ENCODE results near the gene CTSG. TPM values are rescaled to one million over a fixed set of nuclear protein-coding genes. Genes with fewer than 3 reads are reported as not detected.
"Not testable (repeated sequence)": the region's sequence is repeated elsewhere in the genome, so short reads cannot be mapped to it uniquely, and the experiment has no call there.

CTSG gene
- total RNA-seq, 2 donors from 2014 or later, result not detected

DNA sequence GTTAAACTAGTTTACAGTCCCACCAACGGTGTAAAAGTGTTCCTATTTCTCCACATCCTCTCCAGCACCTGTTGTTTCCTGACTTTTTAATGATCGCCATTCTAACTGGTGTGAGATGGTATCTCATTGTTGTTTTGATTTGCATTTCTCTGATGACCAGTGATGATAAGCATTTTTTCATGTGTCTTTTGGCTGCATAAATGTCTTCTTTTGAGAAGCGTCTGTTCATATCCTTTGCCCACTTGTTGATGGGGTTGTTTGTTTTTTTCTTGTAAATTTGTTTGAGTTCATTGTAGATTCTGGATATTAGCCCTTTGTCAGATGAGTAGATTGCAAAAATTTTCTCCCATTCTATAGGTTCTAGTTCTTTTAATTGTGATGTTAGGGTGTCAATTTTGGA lies 8.4 kb upstream of the CTSG start:
- not testable (repeated sequence) for H3K9me3 ChIP-seq (ENCODE audit: control insufficient read depth, low read length, poor library complexity, severe bottlenecking); DNase-seq; H3K4me1 Mint-ChIP-seq; H3K4me3 Mint-ChIP-seq; H3K36me3 Mint-ChIP-seq (ENCODE audit: low read depth); H3K27me3 Mint-ChIP-seq; ATAC-seq; H3K27ac Mint-ChIP-seq

DNA sequence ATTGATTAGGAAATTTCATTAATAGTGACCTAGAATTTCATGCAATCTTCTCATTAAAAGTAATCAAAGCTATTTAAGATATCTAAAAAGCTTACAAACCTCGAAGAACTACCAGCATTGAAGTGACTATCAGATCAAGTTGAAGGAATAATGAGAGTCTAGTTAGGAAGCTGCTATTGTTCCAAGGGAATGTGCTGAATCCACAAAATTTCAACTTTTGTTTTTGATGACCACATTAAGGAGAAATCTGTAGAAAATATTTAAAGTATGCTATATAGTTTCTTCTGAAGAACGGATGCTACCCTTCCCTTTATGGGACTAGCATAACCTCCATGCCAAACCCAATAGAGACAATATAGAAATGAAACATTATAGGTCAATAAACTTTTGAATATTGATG lies 2.5 kb upstream of the CTSG start:
- DNase-seq, result no peak
- Mint-ChIP-seq H3K27me3 (peaks cover 5% of the 10 kb centered on the region), H3K27ac (no peak overlapping the region), H3K4me1 (peaks cover 4% of the 10 kb centered on the region), H3K36me3 (ENCODE audit: low read depth) (no peaks in the 10 kb centered on the region), H3K4me3 (no peak overlapping the region)
- no peaks in the 10 kb centered on the region for H3K9me3 ChIP-seq (ENCODE audit: control insufficient read depth, low read length, poor library complexity, severe bottlenecking)
- ATAC-seq, result no peak

DNA sequence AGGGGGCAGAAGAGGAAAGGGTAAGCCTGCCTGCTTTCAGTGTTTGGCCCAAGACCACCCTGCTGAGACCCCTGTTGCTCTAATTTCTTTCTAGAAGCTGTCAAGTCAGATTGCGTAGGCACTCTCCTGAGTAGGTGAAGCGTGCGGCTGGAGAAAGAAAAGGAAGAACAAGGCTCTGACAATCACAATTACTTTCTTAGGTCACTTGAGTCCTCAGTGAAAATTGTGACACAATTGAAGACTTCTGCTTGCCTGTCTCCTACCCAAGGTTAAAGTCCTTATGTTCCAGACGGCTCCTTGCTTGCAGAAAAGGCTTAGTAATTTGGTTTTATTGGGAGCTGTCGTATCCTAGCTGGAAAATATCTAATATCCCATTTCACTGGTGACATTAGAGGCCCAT lies 721 bp upstream of the CTSG start:
- Mint-ChIP-seq H3K36me3 (ENCODE audit: low read depth) (no peaks in the 10 kb centered on the region), H3K4me1 (peaks cover 4% of the 10 kb centered on the region), H3K4me3 (no peak overlapping the region), H3K27ac (no peak overlapping the region), H3K27me3 (peaks cover 9% of the 10 kb centered on the region)
- H3K9me3 ChIP-seq (ENCODE audit: control insufficient read depth, low read length, poor library complexity, severe bottlenecking), result no peaks in the 10 kb centered on the region
- no peak for ATAC-seq
- no peak for DNase-seq

DNA sequence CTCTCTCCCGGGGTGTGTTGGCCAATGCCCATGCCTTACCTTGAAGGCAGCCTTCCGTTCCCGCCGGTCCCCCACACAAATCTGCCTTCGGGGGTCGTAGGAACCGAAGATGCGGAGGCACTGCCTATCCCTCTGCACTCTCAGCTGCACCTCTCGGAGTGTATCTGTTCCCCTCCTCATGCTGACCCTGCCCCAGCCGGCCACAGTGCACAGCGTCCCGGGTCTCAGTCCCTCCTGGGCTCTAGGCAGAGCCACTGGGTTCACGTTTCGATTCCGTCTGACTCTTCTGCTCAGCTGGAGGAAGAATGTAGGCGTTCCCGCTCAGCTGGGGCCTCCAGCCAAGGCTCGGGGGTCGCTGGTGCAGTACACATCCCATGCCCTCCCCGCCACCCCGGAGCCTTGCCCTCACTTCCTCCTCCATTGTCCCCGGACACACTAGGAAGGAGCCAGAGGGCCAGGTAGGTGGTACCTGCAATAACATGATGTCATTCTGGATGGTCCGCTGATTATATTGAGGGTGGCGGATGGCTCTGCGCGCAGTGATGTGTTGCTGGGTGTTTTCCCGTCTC lies 1.8 kb downstream of the CTSG start:
- peaks cover 14% of the 10 kb centered on the region for H3K27me3 Mint-ChIP-seq
- no peak overlapping the region for H3K4me3 Mint-ChIP-seq
- DNase-seq, result no peak
- no peaks in the 10 kb centered on the region for H3K36me3 Mint-ChIP-seq (ENCODE audit: low read depth)
- ATAC-seq, result no peak
- H3K27ac Mint-ChIP-seq, result no peak overlapping the region
- H3K4me1 Mint-ChIP-seq, result peaks cover 4% of the 10 kb centered on the region
- H3K9me3 ChIP-seq (ENCODE audit: control insufficient read depth, low read length, poor library complexity, severe bottlenecking), result no peaks in the 10 kb centered on the region

GRCh38 chr14:24566318-24566717 lies 9.7 kb downstream of the CTSG start:
- no peaks in the 10 kb centered on the region for H3K9me3 ChIP-seq (ENCODE audit: control insufficient read depth, low read length, poor library complexity, severe bottlenecking)
- Mint-ChIP-seq H3K4me3 (no peak overlapping the region), H3K36me3 (ENCODE audit: low read depth) (no peaks in the 10 kb centered on the region), H3K27me3 (peaks cover 4% of the 10 kb centered on the region), H3K4me1 (no peaks in the 10 kb centered on the region), H3K27ac (no peak overlapping the region)
- DNase-seq, result no peak
- ATAC-seq, result no peak

DNA sequence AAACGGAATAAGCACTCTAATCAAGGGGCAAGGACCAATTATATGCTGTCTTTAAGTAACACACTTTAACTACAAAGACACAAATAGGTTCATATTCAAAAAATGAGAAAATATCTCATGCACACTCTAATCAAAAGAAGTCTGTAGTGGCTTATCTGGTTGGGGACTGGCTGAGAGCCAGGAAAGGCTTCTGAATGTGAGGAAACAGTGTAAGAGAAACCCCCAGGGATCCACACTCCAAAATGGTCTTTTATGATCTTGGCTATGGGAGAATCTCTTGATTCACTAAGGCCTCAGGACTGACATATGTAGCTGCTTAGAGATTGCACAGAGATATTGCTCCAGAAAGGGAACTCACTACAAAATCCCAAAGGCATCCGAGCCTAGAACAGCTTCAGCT lies 10.3 kb downstream of the CTSG start:
- ATAC-seq (no peak), DNase-seq (no peak)
- Mint-ChIP-seq H3K36me3 (ENCODE audit: low read depth) (no peaks in the 10 kb centered on the region), H3K4me1 (no peaks in the 10 kb centered on the region), H3K4me3 (no peak overlapping the region), H3K27ac (no peak overlapping the region), H3K27me3 (no peaks in the 10 kb centered on the region)
- H3K9me3 ChIP-seq (ENCODE audit: control insufficient read depth, low read length, poor library complexity, severe bottlenecking), result no peaks in the 10 kb centered on the region

DNA sequence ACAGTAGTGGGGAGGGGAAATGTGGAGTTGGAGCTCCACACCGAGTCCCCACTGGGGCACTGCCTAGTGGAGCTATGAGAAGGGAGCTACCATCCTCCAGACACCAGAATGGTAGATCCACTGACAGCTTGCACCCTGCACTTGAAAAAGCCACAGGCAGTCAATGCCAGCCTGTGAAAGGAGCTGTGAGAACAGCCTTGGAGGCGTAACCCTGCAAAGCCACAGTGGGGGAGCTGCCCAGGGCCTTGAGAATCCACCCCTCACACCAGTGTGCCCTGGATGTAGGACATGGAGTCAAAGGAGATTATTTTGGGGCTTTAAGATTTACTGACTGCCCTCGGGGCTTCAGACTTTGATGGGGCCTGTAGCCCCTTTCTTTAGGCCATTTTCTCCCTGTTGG lies 12.5 kb downstream of the CTSG start:
- H3K36me3 Mint-ChIP-seq (ENCODE audit: low read depth), result no peaks in the 10 kb centered on the region
- no peak for ATAC-seq
- H3K4me1 Mint-ChIP-seq, result no peaks in the 10 kb centered on the region
- H3K27me3 Mint-ChIP-seq, result peaks cover 6% of the 10 kb centered on the region
- H3K9me3 ChIP-seq (ENCODE audit: control insufficient read depth, low read length, poor library complexity, severe bottlenecking), result no peaks in the 10 kb centered on the region
- H3K27ac Mint-ChIP-seq, result no peak overlapping the region
- no peak overlapping the region for H3K4me3 Mint-ChIP-seq
- no peak for DNase-seq

GRCh38 chr14:24556756-24557155 lies 19.3 kb downstream of the CTSG start:
- ATAC-seq (no peak), DNase-seq (no peak)
- H3K27ac Mint-ChIP-seq, result no peak overlapping the region
- peaks cover 18% of the 10 kb centered on the region for H3K27me3 Mint-ChIP-seq
- no peaks in the 10 kb centered on the region for H3K36me3 Mint-ChIP-seq (ENCODE audit: low read depth)
- H3K9me3 ChIP-seq (ENCODE audit: control insufficient read depth, low read length, poor library complexity, severe bottlenecking), result no peaks in the 10 kb centered on the region
- H3K4me1 Mint-ChIP-seq, result no peaks in the 10 kb centered on the region
- no peak overlapping the region for H3K4me3 Mint-ChIP-seq

- ATAC-seq; H3K36me3 Mint-ChIP-seq (ENCODE audit: low read depth); H3K4me3 Mint-ChIP-seq; H3K4me1 Mint-ChIP-seq; H3K9me3 ChIP-seq (ENCODE audit: control insufficient read depth, low read length, poor library complexity, severe bottlenecking); H3K27ac Mint-ChIP-seq; H3K27me3 Mint-ChIP-seq; DNase-seq: not testable (repeated sequence)
Observed at GRCh38 chr14:24549064-24549463, 27.0 kb downstream of the CTSG start.

GRCh38 chr14:24542346-24542936 lies 33.6 kb downstream of the CTSG start:
- H3K4me1 Mint-ChIP-seq, result no peaks in the 10 kb centered on the region
- DNase-seq (no peak), ATAC-seq (no peak)
- peaks cover 32% of the 10 kb centered on the region for H3K27me3 Mint-ChIP-seq
- H3K4me3 Mint-ChIP-seq, result no peak overlapping the region
- no peaks in the 10 kb centered on the region for H3K36me3 Mint-ChIP-seq (ENCODE audit: low read depth)
- peaks cover 3% of the 10 kb centered on the region for H3K9me3 ChIP-seq (ENCODE audit: control insufficient read depth, low read length, poor library complexity, severe bottlenecking)
- no peak overlapping the region for H3K27ac Mint-ChIP-seq

- no peak for ATAC-seq
- H3K27ac Mint-ChIP-seq, result no peak overlapping the region
Observed at GRCh38 chr14:24535737-24536136, 40.3 kb downstream of the CTSG start.

DNA sequence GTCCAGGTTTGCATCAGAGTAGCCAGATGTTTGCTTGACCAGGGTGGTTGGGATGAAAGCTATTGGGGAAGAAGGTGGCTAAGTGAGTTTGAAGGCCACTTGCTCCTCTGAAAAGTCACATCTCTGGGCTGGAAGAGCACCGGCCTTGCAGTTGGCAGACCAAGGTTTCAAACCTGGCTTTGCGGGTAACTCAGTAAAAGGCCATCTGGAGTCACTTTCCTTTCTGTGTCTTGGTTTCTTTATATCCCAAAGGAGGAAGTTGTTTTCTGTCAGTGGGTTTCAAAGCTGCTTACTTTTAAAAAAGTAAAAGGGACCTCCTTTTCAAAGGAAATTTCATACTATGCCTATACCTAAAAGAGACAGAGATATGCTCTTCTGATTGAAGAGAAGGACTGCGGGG lies 41.8 kb downstream of the CTSG start:
- DNase-seq, result no peak
- Mint-ChIP-seq H3K27ac (no peak overlapping the region), H3K4me3 (no peak overlapping the region), H3K36me3 (ENCODE audit: low read depth) (no peaks in the 10 kb centered on the region), H3K27me3 (peaks cover 35% of the 10 kb centered on the region), H3K4me1 (no peaks in the 10 kb centered on the region)
- ATAC-seq, result no peak
- H3K9me3 ChIP-seq (ENCODE audit: control insufficient read depth, low read length, poor library complexity, severe bottlenecking), result no peaks in the 10 kb centered on the region

More at GRCh38 chr14:24535737-24536136, 40.3 kb downstream of the CTSG start:
- DNase-seq, result no peak
- no peak overlapping the region for H3K4me3 Mint-ChIP-seq
- H3K27me3 Mint-ChIP-seq, result peaks cover 50% of the 10 kb centered on the region
- H3K36me3 Mint-ChIP-seq (ENCODE audit: low read depth), result no peaks in the 10 kb centered on the region
- H3K4me1 Mint-ChIP-seq, result no peaks in the 10 kb centered on the region
- no peaks in the 10 kb centered on the region for H3K9me3 ChIP-seq (ENCODE audit: control insufficient read depth, low read length, poor library complexity, severe bottlenecking)

GRCh38 chr14:24525877-24526620 lies 50.0 kb downstream of the CTSG start:
- DNase-seq; H3K27ac Mint-ChIP-seq; H3K9me3 ChIP-seq (ENCODE audit: control insufficient read depth, low read length, poor library complexity, severe bottlenecking); ATAC-seq; H3K36me3 Mint-ChIP-seq (ENCODE audit: low read depth); H3K4me3 Mint-ChIP-seq; H3K4me1 Mint-ChIP-seq: not testable (repeated sequence)
- peaks cover 22% of the 10 kb centered on the region for H3K27me3 Mint-ChIP-seq

All from T-helper 17 cell (primary cell).